Progenitor cell of endocrine pancreas (in vitro differentiated cells): ENCODE data around the gene ALPI. TPM values are rescaled to one million over a fixed set of nuclear protein-coding genes. Genes with fewer than 3 reads are reported as not detected.

Source experiments
- DNase-seq: peaks from one replicate; pipeline ENCODE4 v3.0.0; 2021; ENCODE audit warnings: low spot score; ENCODE audit not compliant: unreplicated experiment
- H3K27ac Mint-ChIP-seq: 2 replicates; pipeline ENCODE4 v1.8.0; 2021; ENCODE audit warnings: mild to moderate bottlenecking, moderate library complexity, mixed read lengths
- H3K27me3 Mint-ChIP-seq: 2 replicates; pipeline ENCODE4 v1.8.0; 2021; ENCODE audit warnings: mixed read lengths
- H3K36me3 Mint-ChIP-seq: 2 replicates; pipeline ENCODE4 v1.8.0; 2022; ENCODE audit warnings: mixed read lengths; ENCODE audit not compliant: insufficient read depth
- H3K4me1 Mint-ChIP-seq: 2 replicates; pipeline ENCODE4 v1.8.0; 2021; ENCODE audit warnings: low read depth, mixed read lengths
- H3K4me3 Mint-ChIP-seq: 2 replicates; pipeline ENCODE4 v1.8.0; 2021; ENCODE audit warnings: low read depth, mild to moderate bottlenecking, moderate library complexity, mixed read lengths
- H3K9me3 Mint-ChIP-seq: 2 replicates; pipeline ENCODE4 v1.8.0; 2021; ENCODE audit warnings: low read depth, mixed read lengths
- CTCF ChIP-seq: fragments of 200-600 bp; sonication (generic); IDR thresholded peaks from one replicate; pipeline ENCODE4 v1.5.0; 2021; ENCODE audit warnings: antibody characterized with exemption, mild to moderate bottlenecking; ENCODE audit not compliant: unreplicated experiment
- total RNA-seq: library from RNA; stranded (reverse); gene quantifications from 2 replicates; pipeline ENCODE4 v1.2.1, GENCODE V29; 2021

The ALPI gene
- total RNA-seq, 1 donor from 2014 or later = not detected

GRCh38 chr2:232492963-232493700, 37.2 kb downstream of the ALPI start:
- no peak for TF ChIP-seq CTCF
- no peaks in the 10 kb centered on the region for H3K4me1 Mint-ChIP-seq
- no peak overlapping the region for H3K27ac Mint-ChIP-seq
- no peaks in the 10 kb centered on the region for H3K9me3 Mint-ChIP-seq
- H3K36me3 Mint-ChIP-seq = no peaks in the 10 kb centered on the region
- H3K27me3 Mint-ChIP-seq = peaks cover 46% of the 10 kb centered on the region
- DNase-seq = no peak
- no peak overlapping the region for H3K4me3 Mint-ChIP-seq

- no peaks in the 10 kb centered on the region for H3K9me3 Mint-ChIP-seq
- H3K27me3 Mint-ChIP-seq = peaks cover 44% of the 10 kb centered on the region
- H3K36me3 Mint-ChIP-seq = no peaks in the 10 kb centered on the region
- no peak for TF ChIP-seq CTCF
- H3K27ac Mint-ChIP-seq = no peak overlapping the region
- H3K4me1 Mint-ChIP-seq = no peaks in the 10 kb centered on the region
- no peak overlapping the region for H3K4me3 Mint-ChIP-seq
- DNase-seq = no peak
These were observed 37.9 kb downstream of the ALPI start for GRCh38 chr2:232493701-232494474.

GRCh38 chr2:232494542-232494941, 38.6 kb downstream of the ALPI start:
- H3K4me3 Mint-ChIP-seq = no peak overlapping the region
- TF ChIP-seq CTCF = no peak
- no peaks in the 10 kb centered on the region for H3K36me3 Mint-ChIP-seq
- H3K27me3 Mint-ChIP-seq = peaks cover 42% of the 10 kb centered on the region
- H3K4me1 Mint-ChIP-seq = no peaks in the 10 kb centered on the region
- H3K27ac Mint-ChIP-seq = no peak overlapping the region
- H3K9me3 Mint-ChIP-seq = no peaks in the 10 kb centered on the region
- no peak for DNase-seq

- Mint-ChIP-seq H3K4me1 (no peaks in the 10 kb centered on the region), H3K4me3 (no peak overlapping the region), H3K27ac (no peak overlapping the region), H3K36me3 (no peaks in the 10 kb centered on the region), H3K27me3 (peaks cover 42% of the 10 kb centered on the region), H3K9me3 (no peaks in the 10 kb centered on the region)
- DNase-seq = no peak
- no peak for TF ChIP-seq CTCF
These were observed 39.3 kb downstream of the ALPI start for GRCh38 chr2:232495292-232495691.

- H3K4me3 Mint-ChIP-seq = no peak overlapping the region
- peaks cover 38% of the 10 kb centered on the region for H3K27me3 Mint-ChIP-seq
- DNase-seq = no peak
- H3K36me3 Mint-ChIP-seq = no peaks in the 10 kb centered on the region
- H3K4me1 Mint-ChIP-seq = no peaks in the 10 kb centered on the region
- no peak overlapping the region for H3K27ac Mint-ChIP-seq
- TF ChIP-seq CTCF = no peak
- no peaks in the 10 kb centered on the region for H3K9me3 Mint-ChIP-seq
These were observed 40.7 kb downstream of the ALPI start for GRCh38 chr2:232496501-232497270.
